AG08395 (cell line): ENCODE measurements around the gene HIC1.
A peak's percentile ranks its signal among the peaks of the same experiment; 100 is the strongest.

ENCODE experiments used
- DNase-seq: peaks from one replicate; pipeline ENCODE4 v3.0.0; 2012; ENCODE audit warnings: mixed read lengths, low spot score

Gene HIC1

DNA sequence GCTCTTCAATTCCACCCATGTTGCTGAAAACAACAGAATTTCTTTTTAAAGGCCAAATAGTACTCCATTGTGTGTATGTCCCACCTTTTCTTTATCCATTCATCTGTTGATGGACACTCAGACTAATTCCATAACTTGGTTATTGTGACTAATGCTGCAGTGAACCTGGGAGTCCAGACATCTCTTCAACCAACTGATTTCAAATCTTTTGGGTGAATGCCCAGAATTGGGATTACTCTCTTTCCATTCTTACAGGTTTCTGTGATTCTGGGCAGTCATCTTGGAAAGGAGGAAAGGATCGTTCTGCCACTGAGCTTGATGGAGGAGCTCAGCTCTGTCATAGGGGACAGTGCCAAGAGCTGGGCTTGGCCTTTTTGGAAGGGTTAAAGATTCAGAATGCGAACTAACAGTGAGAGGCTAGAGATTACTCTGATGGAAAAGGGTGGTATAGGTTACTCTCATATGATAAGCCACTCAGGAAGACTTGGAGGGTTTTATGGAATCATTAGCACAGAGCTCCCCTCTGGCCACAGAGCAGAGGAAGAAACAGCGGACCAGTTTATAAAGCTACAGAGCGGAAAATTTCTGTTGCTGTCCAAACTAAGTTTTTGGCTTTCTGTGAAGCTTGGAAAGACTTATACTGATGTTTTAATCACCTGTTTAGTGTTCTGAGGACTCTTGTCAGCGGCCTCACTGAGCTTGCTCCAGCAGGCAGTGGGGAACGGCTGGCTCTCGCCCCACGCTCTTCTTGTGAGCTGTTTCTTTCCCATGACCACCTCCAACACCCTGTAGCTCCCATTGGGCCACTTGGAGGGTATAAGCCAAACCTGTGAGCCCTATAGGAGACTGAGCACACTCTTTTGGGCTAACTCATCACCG lies 48.3 kb downstream of the HIC1 start:
- peak; percentile 48 for DNase-seq

DNA sequence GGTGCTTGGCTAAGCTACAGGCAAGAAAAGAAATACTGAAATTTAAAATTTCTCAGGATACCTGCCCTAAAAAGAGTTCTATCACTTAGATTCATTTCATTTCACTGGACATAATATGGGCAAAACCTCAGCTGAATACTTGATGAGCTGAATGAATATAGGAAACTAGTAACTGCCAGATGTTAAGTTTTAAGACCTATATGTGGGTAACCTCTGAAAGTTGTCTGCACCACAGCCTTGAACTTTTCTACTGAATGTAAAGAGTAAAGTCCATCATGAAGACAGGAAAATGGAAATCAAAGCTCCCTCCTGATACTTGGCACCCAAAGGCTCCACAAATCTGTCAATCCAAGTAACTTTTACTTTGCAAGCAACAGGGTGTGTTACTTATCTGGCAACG lies 50.8 kb downstream of the HIC1 start:
- no peak for DNase-seq

DNA sequence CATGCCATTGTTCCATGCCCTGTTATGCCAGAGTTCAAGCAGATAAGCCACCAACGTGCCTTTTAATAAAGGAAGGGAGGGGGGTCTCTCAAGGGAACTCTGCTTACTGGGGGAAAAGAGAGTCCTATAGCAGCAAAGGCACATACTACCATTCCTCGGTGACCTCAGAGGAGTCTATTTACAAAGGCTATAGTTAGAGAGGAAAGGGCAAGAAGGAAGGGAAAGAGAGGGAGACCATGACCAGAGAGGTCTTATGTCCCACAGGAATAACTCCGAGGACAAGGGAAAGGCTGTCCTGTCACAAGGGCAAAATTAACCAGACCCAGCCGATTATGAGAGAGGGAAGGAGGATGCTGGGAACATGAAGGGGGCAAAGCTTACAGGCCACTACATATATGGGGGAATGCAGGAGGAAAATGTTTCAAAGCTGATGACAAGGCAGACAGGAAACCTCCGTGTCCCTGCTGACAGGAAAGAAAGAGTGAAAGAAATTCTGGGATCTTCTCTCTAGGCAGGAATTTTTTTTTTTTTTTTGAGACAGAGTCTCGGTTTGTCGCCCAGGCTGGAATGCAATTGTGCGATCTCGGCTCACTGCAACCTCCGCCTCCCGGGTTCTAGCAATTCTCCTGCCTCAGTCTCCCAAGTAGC lies 51.5 kb downstream of the HIC1 start:
- DNase-seq = no peak

DNA sequence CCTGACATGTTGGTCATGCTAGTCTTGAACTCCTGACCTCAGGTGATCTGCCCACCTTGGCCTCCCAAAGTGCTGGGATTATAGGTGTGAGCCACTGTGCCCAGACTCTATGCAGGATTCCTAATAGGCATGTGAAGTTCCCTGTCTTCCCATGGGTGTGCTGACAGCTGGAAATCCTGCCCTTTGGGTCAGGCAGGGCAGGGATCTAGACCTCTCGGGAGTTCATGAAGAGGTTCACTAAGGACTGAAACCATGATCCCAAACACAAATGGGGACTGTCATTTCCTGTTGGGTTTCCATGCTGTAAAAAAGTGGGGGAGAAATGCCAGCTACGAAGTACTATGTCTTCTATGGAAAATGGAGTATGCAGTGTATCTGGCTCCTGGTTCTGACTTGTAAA lies 52.1 kb downstream of the HIC1 start:
- DNase-seq = no peak

DNA sequence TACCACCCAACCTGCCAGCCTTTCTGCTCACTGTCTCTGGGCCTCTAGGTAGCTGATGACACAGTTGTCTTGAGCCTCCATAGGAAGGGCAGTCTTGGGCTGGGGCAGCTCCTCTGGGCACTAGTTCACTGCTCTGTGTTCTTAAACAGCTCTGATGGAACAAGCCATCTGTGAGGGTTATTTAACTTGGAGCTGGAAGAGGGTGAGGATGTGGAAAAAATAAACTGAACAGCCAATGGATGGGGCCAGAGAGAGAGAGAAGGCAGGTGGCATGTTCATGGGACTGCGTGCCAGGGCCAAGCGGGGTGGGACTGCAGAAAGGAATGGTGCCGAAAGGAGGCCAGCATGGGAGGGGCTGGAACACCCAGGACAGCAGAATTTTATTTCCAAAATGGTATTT lies 52.6 kb downstream of the HIC1 start:
- no peak for DNase-seq

DNA sequence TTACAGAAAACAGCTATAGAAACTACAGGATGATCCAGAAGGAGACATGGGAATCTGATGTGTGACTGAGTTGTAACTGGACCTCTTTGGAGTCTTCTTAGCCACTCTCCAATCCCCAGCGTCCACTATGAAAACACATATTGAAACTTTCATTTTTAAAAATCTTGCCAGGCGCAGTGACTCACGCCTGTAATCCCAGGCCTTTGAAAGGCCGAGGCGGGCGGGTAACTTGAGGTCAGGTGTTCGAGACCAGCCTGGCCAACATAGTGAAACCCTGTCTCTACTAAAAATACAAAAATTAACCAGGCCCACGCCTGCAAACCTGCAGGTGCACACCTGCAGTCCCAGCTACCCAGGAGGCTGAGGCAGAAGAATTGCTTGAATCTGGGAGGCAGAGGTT lies 53.3 kb downstream of the HIC1 start:
- no peak for DNase-seq

DNA sequence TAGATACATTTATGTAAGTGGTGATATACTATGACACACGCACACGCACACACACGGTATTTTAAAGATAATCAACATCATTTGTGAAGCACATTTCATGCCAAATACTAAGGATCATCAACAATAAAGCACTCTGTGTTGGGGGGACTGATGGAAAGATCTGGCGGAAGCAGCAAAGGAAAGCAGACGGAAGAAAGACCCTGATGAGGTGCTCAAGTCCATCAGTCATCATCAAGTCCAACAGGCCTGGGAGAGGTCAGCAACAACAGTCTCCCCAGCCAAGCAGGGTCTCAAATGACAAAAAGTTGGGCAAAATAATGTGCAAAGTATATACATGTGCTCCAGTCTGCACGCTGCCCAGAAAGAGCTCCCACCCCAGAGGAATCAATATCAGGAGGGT lies 55.5 kb downstream of the HIC1 start:
- DNase-seq = no peak

DNA sequence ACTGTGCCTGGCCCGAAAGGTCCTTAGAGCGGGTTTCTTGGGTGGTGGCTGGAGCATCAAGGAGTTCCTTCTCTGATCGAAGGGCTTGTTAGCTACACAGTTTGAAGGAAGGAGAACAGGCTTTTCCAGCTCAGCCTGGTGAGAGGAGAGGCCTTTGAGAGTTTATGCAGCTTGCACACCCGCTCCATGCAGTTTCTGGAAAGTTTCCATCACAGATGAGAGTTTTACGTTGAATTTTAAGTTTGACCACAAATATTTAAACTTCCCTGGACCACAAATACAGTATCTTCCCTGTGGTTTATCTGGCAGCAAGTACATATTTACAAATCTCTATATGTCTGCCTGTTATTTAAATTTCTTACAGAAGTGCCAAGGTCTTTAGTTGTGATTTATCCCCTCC lies 56.8 kb downstream of the HIC1 start:
- no peak for DNase-seq
